K562 (cell line): ENCODE data around the gene PTRH1. TPM values are rescaled to one million over a fixed set of nuclear protein-coding genes. Genes with fewer than 3 reads are reported as not detected.

Experiments
- ATAC-seq: fragments of 200-7000 bp; cut with Tn5 transposase; 3 replicates; pipeline ENCODE4 v1.9.1; 2020; ENCODE audit warnings: moderate library complexity
- BruUV-seq: library from RNA; stranded (reverse); fragments of 400-500 nt; replicated peaks from 2 replicates; lab custom pipeline; 2021; lab: Mats Ljungman, UMichigan
- CTCF ChIA-PET: fragments of 300-600 bp; formaldehyde crosslinking; extraction: SDS; loops from one replicate; lab custom pipeline; 2021; ENCODE audit warnings: low intra/inter-chr PET ratio; lab: Yijun Ruan, JAX
- POLR2A ChIA-PET: fragments of 300-600, 350-650 bp; sonication (Branson Sonifier 250); formaldehyde crosslinking; extraction: SDS; loops from one replicate; lab custom pipeline; 2021; ENCODE audit warnings: antibody characterized with exemption, inconsistent platforms; lab: Yijun Ruan, JAX
- DNase-seq, 4 experiments: peaks; one replicate each; pipeline versions ENCODE4 v3.0.0 to v3.0.0-alpha.2; 2011 to 2018; ENCODE audit warnings: low spot score in 3 of 4, mixed read lengths in 3 of 4; ENCODE audit errors: extremely low read depth in 1 of 4
- FAIRE-seq: peaks from 2 replicates; lab custom pipeline; 2011; peaks lifted over from hg19 to GRCh38; lab: Jason Lieb, UNC
- H2AFZ ChIP-seq: 2 replicates; pipeline ENCODE4 v1.6.0; 2011; ENCODE audit warnings: low read depth, low read length, control low read depth, inconsistent platforms
- H3K27ac ChIP-seq: fragments of 200-600 bp; 3 replicates; pipeline ENCODE4 v1.8.0; 2011; ENCODE audit warnings: low read depth, mild to moderate bottlenecking, control low read depth, inconsistent platforms, low read length, moderate library complexity, mixed read lengths; ENCODE audit errors: extremely low read depth
- H3K27me3 ChIP-seq, 2 experiments: fragments of 300-600 bp in 1 of 2; 2 replicates in 1 of 2; 3 replicates in 1 of 2; pipeline versions ENCODE4 v1.6.0 to v1.8.0; 2011; ENCODE audit warnings: inconsistent platforms in 2 of 2, low read length in 2 of 2, mild to moderate bottlenecking in 1 of 2, mixed read lengths in 1 of 2, moderate library complexity in 1 of 2; ENCODE audit not compliant: control insufficient read depth in 2 of 2, insufficient read depth in 2 of 2
- H3K36me3 ChIP-seq: fragments of 300-600 bp; 3 replicates; pipeline ENCODE4 v1.8.0; 2011; ENCODE audit warnings: mild to moderate bottlenecking, low read length, inconsistent platforms; ENCODE audit not compliant: control insufficient read depth, insufficient read depth
- H3K4me1 ChIP-seq, 2 experiments: fragments of 200-600 bp in 1 of 2; replicated peaks in 1 of 2; 2 replicates in 1 of 2; 3 replicates in 1 of 2; pipeline versions ENCODE4 v1.5.1 to v1.8.0; 2011; ENCODE audit warnings: inconsistent platforms in 2 of 2, low read length in 2 of 2, mild to moderate bottlenecking in 1 of 2, mixed read lengths in 1 of 2, moderate library complexity in 1 of 2; ENCODE audit not compliant: control insufficient read depth in 2 of 2, insufficient read depth in 2 of 2
- H3K4me2 ChIP-seq: 2 replicates; pipeline ENCODE4 v1.6.1; 2011; ENCODE audit warnings: low read length, control low read depth, inconsistent platforms, mixed read lengths; ENCODE audit not compliant: insufficient read depth
- H3K4me3 ChIP-seq: fragments of 200-600 bp; sonication (generic), shearing (Covaris generic); 2 replicates; pipeline ENCODE4 v1.5.1; 2016; ENCODE audit warnings: control low read depth, inconsistent platforms
- H3K79me2 ChIP-seq: fragments of 200-600 bp; 3 replicates; pipeline ENCODE4 v1.8.0; 2011; ENCODE audit warnings: low read length, inconsistent platforms; ENCODE audit not compliant: control insufficient read depth, insufficient read depth
- H3K9ac ChIP-seq, 2 experiments: 2 replicates each; pipeline versions ENCODE4 v1.6.0 to v1.6.1; 2011; ENCODE audit warnings: low read depth in 2 of 2, low read length in 2 of 2, control low read depth in 1 of 2, inconsistent platforms in 1 of 2, mild to moderate bottlenecking in 1 of 2, mixed read lengths in 1 of 2; ENCODE audit not compliant: insufficient read depth in 1 of 2
- H3K9me1 ChIP-seq: one replicate; pipeline ENCODE4 v1.6.0; 2011; ENCODE audit warnings: inconsistent platforms, mild to moderate bottlenecking, low read length, moderate library complexity; ENCODE audit not compliant: control insufficient read depth, insufficient read depth
- H3K9me3 ChIP-seq: replicated peaks from 2 replicates; pipeline ENCODE4 v1.5.1; 2011; ENCODE audit warnings: low read depth, low read length, inconsistent platforms; ENCODE audit not compliant: control insufficient read depth, insufficient read depth
- H4K20me1 ChIP-seq: replicated peaks from 2 replicates; pipeline ENCODE4 v1.6.1; 2011; ENCODE audit warnings: low read length, inconsistent platforms, mixed read lengths; ENCODE audit not compliant: control insufficient read depth, insufficient read depth
- HLTF ChIP-seq: fragments of 450-650 bp; IDR thresholded peaks from 2 replicates; pipeline ENCODE4 v1.6.1; 2016
- RBM25 ChIP-seq: fragments of 200-400 bp; formaldehyde crosslinking; IDR thresholded peaks from 2 replicates; pipeline ENCODE4 v1.6.1; 2018; ENCODE audit warnings: low read length, low read depth, moderate library complexity; ENCODE audit not compliant: severe bottlenecking
- ZFP36 ChIP-seq: fragments of 150-350 bp; IDR thresholded peaks from 2 replicates; pipeline ENCODE4 v1.6.1; 2018; ENCODE audit warnings: low read length, low read depth; ENCODE audit not compliant: partially characterized antibody
- WGBS: fragments of 100-300 bp; shearing (Covaris generic); methylation state at CpG from one replicate; pipeline ENCODE4 v1.1.6; 2016; ENCODE audit warnings: low coverage, mixed read lengths; ENCODE audit not compliant: insufficient coverage; ENCODE audit errors: missing lambda C conversion rate; 5-methylcytosine and 5-hydroxymethylcytosine counted together
- in situ Hi-C: fragments of 300-500 bp; cut with MboI; formaldehyde crosslinking; loops from 4 replicates; pipeline ENCODE4 v1.15.0; 2018; ENCODE audit warnings: inconsistent platforms, mixed read lengths
- intact Hi-C: fragments of 100-400 bp; cut with micrococcal nuclease; formaldehyde crosslinking; loops from 2 replicates; pipeline ENCODE4 v1.14.2; 2022
- polyA plus RNA-seq, 8 experiments: library from polyadenylated mRNA; depleted of rRNA in 4 of 8; stranded (reverse) in 5 of 8; unstranded in 3 of 8; fragments of >200 nt; fragmentation: Nextera tagmentation in 2 of 8; fragmentation: Illumina TruSeq in 1 of 8; extraction: Ambion mirVana in 2 of 8; extraction: Trizol in 1 of 8; gene quantifications; 2 replicates each; pipeline versions ENCODE4 v1.2.1 to v1.2.3, GENCODE V29; 2011 to 2014; ENCODE audit warnings: inconsistent platforms in 1 of 8, missing spikeins in 1 of 8
- total RNA-seq, 7 experiments: library from RNA; depleted of rRNA in 6 of 7; stranded (reverse); fragments of >200 nt in 6 of 7; fragmentation: Illumina TruSeq in 2 of 7; extraction: Trizol in 2 of 7; gene quantifications; 2 replicates each; pipeline versions ENCODE4 v1.2.1 to v1.2.3, GENCODE V29; 2011 to 2021; ENCODE audit warnings: low replicate concordance in 1 of 7

PTRH1 gene
- total and polyA plus RNA-seq, 9 of the 15 experiments (the other 6 are each of a cell fraction or from before 2014, with no cell fraction given), result 0.63 to 43.1 (median 5.7) TPM

GRCh38 chr9:127756233-127756632, 40.8 kb upstream of the PTRH1 start:
- ATAC-seq (no peak), FAIRE-seq (no peak), DNase-seq (no peak)
- CTCF ChIA-PET, result no interaction called here
- H3K27me3 ChIP-seq, result peaks cover 2 to 29% of the 10 kb centered on the region in 2 experiments; a peak in 3 of 5 replicates
- peak; percentile 70 for TF ChIP-seq ZFP36
- peak; percentile 68 for TF ChIP-seq RBM25
- TF ChIP-seq HLTF, result no peak
- 46% methylated on average over 3 of the region's 3 CpGs for WGBS
- no peaks in the 10 kb centered on the region for H3K79me2 ChIP-seq
- intact Hi-C loops, result no loop called here
- H3K4me1 ChIP-seq, result peaks cover 8 to 21% of the 10 kb centered on the region in 2 experiments; a peak in 4 of 5 replicates
- BruUV-seq, result no TSS peak
- H3K9me3 ChIP-seq, result no peaks in the 10 kb centered on the region
- no peak overlapping the region for H3K4me2 ChIP-seq
- no peak overlapping the region for H2AFZ ChIP-seq
- H3K4me3 ChIP-seq, result no peak overlapping the region
- H3K27ac ChIP-seq, result no peak overlapping the region
- in situ Hi-C loops, result loop anchor here (25.0 kb wide), 1 partner anchor 606 kb away; the partner anchor contains the start of gene URM1
- POLR2A ChIA-PET, result interaction anchor here (0.7 to 1.7 kb wide), 2 partner anchors 10 to 14 kb away, joined by 3 read pairs; no protein-coding TSS in a partner anchor
- H3K9me1 ChIP-seq, result no peaks in the 10 kb centered on the region
- H4K20me1 ChIP-seq, result peaks cover 19% of the 10 kb centered on the region
- H3K9ac ChIP-seq, result no peak overlapping the region
- no peaks in the 10 kb centered on the region for H3K36me3 ChIP-seq
